H9 (cell line): ENCODE data around the gene DMD. TPM values are rescaled to one million over a fixed set of nuclear protein-coding genes. Genes with fewer than 3 reads are reported as not detected.

ENCODE experiments used
- DNase-seq: peaks from one replicate; pipeline ENCODE4 v3.0.0-alpha.2; 2017
- H2AFZ ChIP-seq: one replicate; pipeline ENCODE4 v1.6.1; 2013; ENCODE audit warnings: mild to moderate bottlenecking, low read length, control low read depth, moderate library complexity
- H2AK5ac ChIP-seq: 2 replicates; pipeline ENCODE4 v1.6.1; 2013; ENCODE audit warnings: low read length, control low read depth, mixed read lengths; ENCODE audit not compliant: insufficient read length
- H2BK120ac ChIP-seq: one replicate; pipeline ENCODE4 v1.6.1; 2013; ENCODE audit warnings: low read depth, mild to moderate bottlenecking, low read length, control low read depth, inconsistent platforms; ENCODE audit not compliant: poor library complexity, severe bottlenecking
- H2BK12ac ChIP-seq: 2 replicates; pipeline ENCODE4 v1.6.1; 2013; ENCODE audit warnings: low read length, control low read depth, mixed read lengths, low read depth; ENCODE audit not compliant: insufficient read length
- H2BK15ac ChIP-seq: 2 replicates; pipeline ENCODE4 v1.6.1; 2013; ENCODE audit warnings: low read depth, low read length, control low read depth
- H2BK20ac ChIP-seq: one replicate; pipeline ENCODE4 v1.6.1; 2013; ENCODE audit warnings: low read depth, mild to moderate bottlenecking, low read length, control low read depth, inconsistent platforms; ENCODE audit not compliant: poor library complexity, severe bottlenecking
- H2BK5ac ChIP-seq: 2 replicates; pipeline ENCODE4 v1.6.1; 2013; ENCODE audit warnings: low read length, control low read depth, mixed read lengths; ENCODE audit not compliant: insufficient read length
- H3K14ac ChIP-seq: 2 replicates; pipeline ENCODE4 v1.6.1; 2013; ENCODE audit warnings: low read length, control low read depth; ENCODE audit not compliant: insufficient read depth
- H3K18ac ChIP-seq: 2 replicates; pipeline ENCODE4 v1.6.1; 2013; ENCODE audit warnings: low read depth, mild to moderate bottlenecking, mixed read lengths, low read length, control low read depth; ENCODE audit not compliant: insufficient read length
- H3K23ac ChIP-seq: 2 replicates; pipeline ENCODE4 v1.6.1; 2013; ENCODE audit warnings: low read length, control low read depth, mixed read lengths, low read depth; ENCODE audit not compliant: insufficient read length
- H3K23me2 ChIP-seq: 2 replicates; pipeline ENCODE4 v1.6.1; 2013; ENCODE audit warnings: low read depth, mild to moderate bottlenecking, mixed read lengths, low read length, control low read depth; ENCODE audit not compliant: insufficient read length, poor library complexity, severe bottlenecking
- H3K27ac ChIP-seq: 2 replicates; pipeline ENCODE4 v1.5.1; 2013; ENCODE audit warnings: low read length, control low read depth, mixed read lengths, low read depth; ENCODE audit not compliant: insufficient read length
- H3K27me3 ChIP-seq: 2 replicates; pipeline ENCODE4 v1.6.1; 2013; ENCODE audit warnings: low read length, control low read depth, inconsistent platforms; ENCODE audit not compliant: insufficient read depth
- H3K4ac ChIP-seq: 2 replicates; pipeline ENCODE4 v1.6.1; 2013; ENCODE audit warnings: low read depth, mild to moderate bottlenecking, control low read depth, inconsistent platforms, low read length, moderate library complexity
- H3K4me1 ChIP-seq: 2 replicates; pipeline ENCODE4 v1.6.1; 2013; ENCODE audit warnings: low read length, control low read depth, inconsistent platforms; ENCODE audit not compliant: insufficient read depth
- H3K4me2 ChIP-seq: 2 replicates; pipeline ENCODE4 v1.6.1; 2013; ENCODE audit warnings: low read length, control low read depth, mixed read lengths; ENCODE audit not compliant: insufficient read length, insufficient read depth
- H3K56ac ChIP-seq: 2 replicates; pipeline ENCODE4 v1.6.1; 2013; ENCODE audit warnings: low read depth, mild to moderate bottlenecking, mixed read lengths, low read length, control low read depth; ENCODE audit not compliant: insufficient read length
- H3K79me1 ChIP-seq: 2 replicates; pipeline ENCODE4 v1.6.1; 2013; ENCODE audit warnings: low read depth, mild to moderate bottlenecking, moderate library complexity, low read length, control low read depth, inconsistent platforms; ENCODE audit not compliant: insufficient read depth, poor library complexity, severe bottlenecking
- H3K79me2 ChIP-seq: 2 replicates; pipeline ENCODE4 v1.6.1; 2013; ENCODE audit warnings: low read length, control low read depth, inconsistent platforms; ENCODE audit not compliant: insufficient read depth
- H3K9ac ChIP-seq: 2 replicates; pipeline ENCODE4 v1.6.1; 2013; ENCODE audit warnings: low read length, control low read depth, mixed read lengths; ENCODE audit not compliant: insufficient read length; ENCODE audit errors: extremely low read depth
- H3K9me3 ChIP-seq: one replicate; pipeline ENCODE4 v1.6.1; 2013; ENCODE audit warnings: low read depth, low read length, inconsistent platforms; ENCODE audit not compliant: control insufficient read depth
- H3T11ph ChIP-seq: one replicate; pipeline ENCODE4 v1.6.1; 2013; ENCODE audit warnings: mild to moderate bottlenecking, low read length, control low read depth, inconsistent platforms
- H4K20me1 ChIP-seq: one replicate; pipeline ENCODE4 v1.6.1; 2013; ENCODE audit not compliant: control insufficient read depth, insufficient read length, insufficient read depth
- H4K5ac ChIP-seq: 2 replicates; pipeline ENCODE4 v1.6.1; 2013; ENCODE audit warnings: low read depth, mild to moderate bottlenecking, mixed read lengths, low read length, control low read depth; ENCODE audit not compliant: insufficient read length
- H4K8ac ChIP-seq: replicated peaks from 2 replicates; pipeline ENCODE4 v1.6.1; 2013; ENCODE audit warnings: low read length, control low read depth, mixed read lengths, low read depth; ENCODE audit not compliant: insufficient read length
- H4K91ac ChIP-seq: 2 replicates; pipeline ENCODE4 v1.6.1; 2013; ENCODE audit warnings: low read depth, mild to moderate bottlenecking, moderate library complexity, mixed read lengths, low read length, control low read depth; ENCODE audit not compliant: insufficient read length
- H3K27ac Mint-ChIP-seq, 3 experiments: 2 replicates in 2 of 3; 3 replicates in 1 of 3; pipeline ENCODE4 v1.8.0; 2020 to 2021; ENCODE audit warnings: mixed read lengths in 3 of 3, mild to moderate bottlenecking in 1 of 3, moderate library complexity in 1 of 3
- H3K27me3 Mint-ChIP-seq: 2 replicates; pipeline ENCODE4 v1.8.0; 2021; ENCODE audit warnings: low read depth, mild to moderate bottlenecking, moderate library complexity, mixed read lengths
- H3K36me3 Mint-ChIP-seq, 3 experiments: 2 replicates in 2 of 3; 3 replicates in 1 of 3; pipeline ENCODE4 v1.8.0; 2020 to 2021; ENCODE audit warnings: low read depth in 3 of 3, mixed read lengths in 3 of 3; ENCODE audit not compliant: insufficient read depth in 1 of 3
- H3K4me1 Mint-ChIP-seq, 2 experiments: 2 replicates each; pipeline ENCODE4 v1.8.0; 2020; ENCODE audit warnings: mixed read lengths in 2 of 2
- H3K4me3 Mint-ChIP-seq, 2 experiments: 2 replicates in 1 of 2; 3 replicates in 1 of 2; pipeline ENCODE4 v1.8.0; 2020 to 2021; ENCODE audit warnings: mild to moderate bottlenecking in 2 of 2, mixed read lengths in 2 of 2, moderate library complexity in 1 of 2
- H3K9me3 Mint-ChIP-seq, 2 experiments: 2 replicates in 1 of 2; 3 replicates in 1 of 2; pipeline ENCODE4 v1.8.0; 2020; ENCODE audit warnings: mild to moderate bottlenecking in 2 of 2, mixed read lengths in 2 of 2, moderate library complexity in 1 of 2
- WGBS: extraction: QIAGEN DNeasy Blood & Tissue Kit; methylation state at CpG from one replicate; pipeline ENCODE4 v1.1.7; 2013; ENCODE audit warnings: missing lambda C conversion rate, low lambda C conversion rate, mixed read lengths; ENCODE audit not compliant: insufficient read length; ENCODE audit errors: extremely low coverage; 5-methylcytosine and 5-hydroxymethylcytosine counted together
- total RNA-seq: library from RNA; stranded (reverse); gene quantifications from 2 replicates; pipeline ENCODE4 v1.2.1, GENCODE V29; 2021
- TF ChIP-seq, protein P1 (sequence below): fragments of 200-600 bp; sonication (generic); conservative IDR thresholded peaks from 3 replicates; pipeline ENCODE4 v1.8.0; 2021; ENCODE audit warnings: antibody characterized with exemption, mild to moderate bottlenecking

DMD gene
- total RNA-seq, 1 experiment from 2014 or later, result 3.8 TPM

DNA sequence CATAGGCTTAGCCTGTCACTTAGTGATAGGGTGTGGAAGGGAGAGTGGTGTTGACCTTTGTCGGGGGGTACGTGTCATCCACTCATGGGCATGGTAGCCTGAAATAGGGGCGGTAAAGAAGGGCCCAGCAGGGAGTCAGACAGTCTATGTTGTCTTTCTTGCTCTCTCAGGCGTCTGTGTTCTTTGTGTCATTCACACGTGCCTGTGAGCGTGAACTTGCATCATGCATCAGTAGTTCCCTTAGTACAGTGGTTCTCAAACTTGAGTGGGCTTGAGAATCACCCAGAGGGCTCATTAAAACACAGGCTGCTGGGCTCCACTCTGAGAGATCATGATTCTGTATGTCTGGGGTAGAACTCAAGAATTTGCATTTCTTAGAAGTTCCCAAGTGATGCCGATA lies 1688.6 kb downstream of the DMD start:
- Histone ChIP-seq H2BK15ac (no peak overlapping the region), H2AK5ac (no peak overlapping the region), H3K9ac (no peak overlapping the region), H3K56ac (no peak overlapping the region), H3K79me2 (no peaks in the 10 kb centered on the region), H3K4me1 (no peaks in the 10 kb centered on the region), H3K9me3 (no peaks in the 10 kb centered on the region), H3K27me3 (no peaks in the 10 kb centered on the region), H2AFZ (no peak overlapping the region), H2BK120ac (no peak overlapping the region), H3K27ac (no peak overlapping the region), H3K14ac (no peak overlapping the region), H3K18ac (no peak overlapping the region), H4K91ac (no peak overlapping the region), H3K23ac (no peak overlapping the region), H4K5ac (no peak overlapping the region), H3K79me1 (no peaks in the 10 kb centered on the region), H3K4ac (no peak overlapping the region), H2BK5ac (no peak overlapping the region), H2BK20ac (no peak overlapping the region), H3K4me2 (no peak overlapping the region), H4K20me1 (no peaks in the 10 kb centered on the region), H2BK12ac (no peak overlapping the region), H3T11ph (no peak overlapping the region), H4K8ac (no peak overlapping the region), H3K23me2 (no peaks in the 10 kb centered on the region)
- no peak overlapping the region for H3K4me3 Mint-ChIP-seq
- H3K27me3 Mint-ChIP-seq, result no peaks in the 10 kb centered on the region
- WGBS, result no CpG with 5 or more reads among the region's 7 CpGs
- TF ChIP-seq, protein P1, sequence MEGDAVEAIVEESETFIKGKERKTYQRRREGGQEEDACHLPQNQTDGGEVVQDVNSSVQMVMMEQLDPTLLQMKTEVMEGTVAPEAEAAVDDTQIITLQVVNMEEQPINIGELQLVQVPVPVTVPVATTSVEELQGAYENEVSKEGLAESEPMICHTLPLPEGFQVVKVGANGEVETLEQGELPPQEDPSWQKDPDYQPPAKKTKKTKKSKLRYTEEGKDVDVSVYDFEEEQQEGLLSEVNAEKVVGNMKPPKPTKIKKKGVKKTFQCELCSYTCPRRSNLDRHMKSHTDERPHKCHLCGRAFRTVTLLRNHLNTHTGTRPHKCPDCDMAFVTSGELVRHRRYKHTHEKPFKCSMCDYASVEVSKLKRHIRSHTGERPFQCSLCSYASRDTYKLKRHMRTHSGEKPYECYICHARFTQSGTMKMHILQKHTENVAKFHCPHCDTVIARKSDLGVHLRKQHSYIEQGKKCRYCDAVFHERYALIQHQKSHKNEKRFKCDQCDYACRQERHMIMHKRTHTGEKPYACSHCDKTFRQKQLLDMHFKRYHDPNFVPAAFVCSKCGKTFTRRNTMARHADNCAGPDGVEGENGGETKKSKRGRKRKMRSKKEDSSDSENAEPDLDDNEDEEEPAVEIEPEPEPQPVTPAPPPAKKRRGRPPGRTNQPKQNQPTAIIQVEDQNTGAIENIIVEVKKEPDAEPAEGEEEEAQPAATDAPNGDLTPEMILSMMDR, result no peak
- H3K27ac Mint-ChIP-seq, result no peak overlapping the region
- DNase-seq, result no peak
- no peaks in the 10 kb centered on the region for H3K4me1 Mint-ChIP-seq
- peaks cover 58 to 63% of the 10 kb centered on the region in 2 experiments for H3K9me3 Mint-ChIP-seq
- peaks cover 0 to 1% (median 0%) of the 10 kb centered on the region in 3 experiments; a peak in 1 of 7 replicates for H3K36me3 Mint-ChIP-seq
